Measurements from ENCODE around the gene THEM5.

The THEM5 gene

GRCh38 chr1:151813271-151813977 is 40.1 kb downstream of the THEM5 start:
- H2AFZ ChIP-seq (ENCODE audit: low read depth): no peak overlapping the region
- H4K20me1 ChIP-seq (ENCODE audit: insufficient read depth): no peaks in the 10 kb centered on the region
- no peak for TF ChIP-seq CTCF (conservative IDR thresholded peaks at IDR 0.05; ENCODE audit: low read depth, low read length)
- no peak overlapping the region for H3K27ac ChIP-seq
- H3K4me2 ChIP-seq: no peak overlapping the region
- H3K36me3 ChIP-seq (ENCODE audit: insufficient read depth): no peaks in the 10 kb centered on the region
- H3K4me1 ChIP-seq (ENCODE audit: low read depth, poor library complexity, severe bottlenecking): peaks cover 28% of the 10 kb centered on the region
- H3K9ac ChIP-seq: no peak overlapping the region
- no peak overlapping the region for H3K4me3 ChIP-seq (IDR thresholded peaks at IDR 0.05; ENCODE audit: insufficient read depth, low read depth, low read length)
- no peaks in the 10 kb centered on the region for H3K27me3 ChIP-seq (ENCODE audit: insufficient read depth, low read depth)
- H3K79me2 ChIP-seq (ENCODE audit: insufficient read depth, low read depth): no peaks in the 10 kb centered on the region

- H3K36me3 ChIP-seq (ENCODE audit: insufficient read depth): no peaks in the 10 kb centered on the region
- no peaks in the 10 kb centered on the region for H4K20me1 ChIP-seq (ENCODE audit: insufficient read depth)
- no peak overlapping the region for H3K4me3 ChIP-seq (IDR thresholded peaks at IDR 0.05; ENCODE audit: insufficient read depth, low read depth, low read length)
- peaks cover 16% of the 10 kb centered on the region for H3K4me1 ChIP-seq (ENCODE audit: low read depth, poor library complexity, severe bottlenecking)
- H3K79me2 ChIP-seq (ENCODE audit: insufficient read depth, low read depth): no peaks in the 10 kb centered on the region
- no peak overlapping the region for H3K9ac ChIP-seq
- no peak overlapping the region for H2AFZ ChIP-seq (ENCODE audit: low read depth)
- no peak for TF ChIP-seq CTCF (conservative IDR thresholded peaks at IDR 0.05; ENCODE audit: low read depth, low read length)
- no peak overlapping the region for H3K27ac ChIP-seq
- peaks cover 5% of the 10 kb centered on the region; the same call in 1 of the 2 replicates for H3K27me3 ChIP-seq (ENCODE audit: insufficient read depth, low read depth)
- no peak overlapping the region for H3K4me2 ChIP-seq
These were observed 42.3 kb downstream of the THEM5 start for GRCh38 chr1:151811181-151811580.

- no peaks in the 10 kb centered on the region for H3K36me3 ChIP-seq (ENCODE audit: insufficient read depth)
- H3K27me3 ChIP-seq (ENCODE audit: insufficient read depth, low read depth): peaks cover 16% of the 10 kb centered on the region; the same call in 1 of the 2 replicates
- H3K27ac ChIP-seq: no peak overlapping the region
- no peak overlapping the region for H3K4me2 ChIP-seq
- H3K79me2 ChIP-seq (ENCODE audit: insufficient read depth, low read depth): no peaks in the 10 kb centered on the region
- TF ChIP-seq CTCF (conservative IDR thresholded peaks at IDR 0.05; ENCODE audit: low read depth, low read length): no peak
- no peaks in the 10 kb centered on the region for H4K20me1 ChIP-seq (ENCODE audit: insufficient read depth)
- H3K4me1 ChIP-seq (ENCODE audit: low read depth, poor library complexity, severe bottlenecking): peaks cover 5% of the 10 kb centered on the region
- H3K9ac ChIP-seq: no peak overlapping the region
- no peak overlapping the region for H3K4me3 ChIP-seq (IDR thresholded peaks at IDR 0.05; ENCODE audit: insufficient read depth, low read depth, low read length)
- H2AFZ ChIP-seq (ENCODE audit: low read depth): no peak overlapping the region
These were observed 43.4 kb downstream of the THEM5 start for GRCh38 chr1:151809985-151810556.

GRCh38 chr1:151809290-151809984 is 44.1 kb downstream of the THEM5 start:
- Histone ChIP-seq H3K36me3 (ENCODE audit: insufficient read depth) (no peaks in the 10 kb centered on the region), H4K20me1 (ENCODE audit: insufficient read depth) (no peaks in the 10 kb centered on the region), H3K4me2 (no peak overlapping the region), H3K4me1 (ENCODE audit: low read depth, poor library complexity, severe bottlenecking) (no peaks in the 10 kb centered on the region), H3K4me3 (IDR thresholded peaks at IDR 0.05; ENCODE audit: insufficient read depth, low read depth, low read length) (no peak overlapping the region), H3K27ac (no peak overlapping the region), H3K27me3 (ENCODE audit: insufficient read depth, low read depth) (peaks cover 20% of the 10 kb centered on the region; the same call in 1 of the 2 replicates), H3K9ac (no peak overlapping the region), H3K79me2 (ENCODE audit: insufficient read depth, low read depth) (no peaks in the 10 kb centered on the region), H2AFZ (ENCODE audit: low read depth) (no peak overlapping the region)
- no peak for TF ChIP-seq CTCF (conservative IDR thresholded peaks at IDR 0.05; ENCODE audit: low read depth, low read length)
